T-helper 1 cell treated with Interleukin-12 subunit alpha and Interleukin-12 subunit beta and Interleukin-4 antibody, amounts not matched to agents 30 ng/mL and 1 ng/mL, for 36 hours (primary cell): ENCODE measurements around the gene FAM117B. TPM values are rescaled to one million over a fixed set of nuclear protein-coding genes. Genes with fewer than 3 reads are reported as not detected.
"Not testable (repeated sequence)": the region's sequence is repeated elsewhere in the genome, so short reads cannot be mapped to it uniquely, and the experiment has no call there.

Source experiments
- intact Hi-C: fragments of 100-400 bp; cut with micrococcal nuclease; formaldehyde crosslinking; loops from one replicate; pipeline ENCODE4 v1.15.1; 2024
- total RNA-seq: library from RNA; stranded (reverse); gene quantifications from 2 replicates; pipeline ENCODE4 v1.2.3, GENCODE V29; 2022

FAM117B gene
- total RNA-seq, 1 donor from 2014 or later = 5.2 TPM

DNA sequence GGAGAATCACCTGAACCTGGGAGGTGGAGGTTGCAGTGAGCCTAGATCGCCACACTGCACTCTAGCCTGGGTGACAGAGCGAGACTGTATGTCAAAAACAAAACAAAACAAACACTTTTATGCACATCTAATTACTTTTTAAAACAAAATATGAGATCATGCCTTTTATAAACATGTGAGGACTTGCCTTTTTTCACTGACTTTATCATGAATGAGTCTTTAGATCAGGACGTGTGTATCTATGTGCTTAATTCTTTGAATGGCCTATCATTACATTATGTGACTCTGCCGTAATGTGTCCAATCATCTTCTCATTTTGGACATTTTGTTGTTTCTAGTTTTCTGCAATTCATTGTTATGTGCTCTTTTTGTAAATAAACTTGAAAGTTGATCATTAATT lies 58.7 kb downstream of the FAM117B start:
- intact Hi-C loops = no loop called here

DNA sequence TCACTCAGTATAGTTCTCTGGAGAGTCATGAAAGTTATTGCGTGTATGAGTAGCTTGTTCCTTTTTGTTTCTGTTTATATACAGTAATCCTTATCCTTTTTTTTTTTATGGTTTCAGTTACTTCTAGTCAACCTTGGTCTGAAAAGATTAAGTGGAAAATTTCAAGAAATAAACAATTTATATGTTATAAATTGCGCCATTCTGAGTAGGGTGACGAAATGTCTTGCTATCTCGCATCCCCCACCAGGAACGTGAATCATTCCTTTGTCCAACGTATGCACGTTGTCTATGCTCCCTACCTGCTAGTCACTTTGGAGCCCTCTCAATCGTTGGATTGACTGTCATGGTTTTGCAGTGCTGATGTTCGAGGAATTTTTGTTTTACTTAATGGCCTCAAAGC lies 60.4 kb downstream of the FAM117B start:
- intact Hi-C loops = no loop called here

DNA sequence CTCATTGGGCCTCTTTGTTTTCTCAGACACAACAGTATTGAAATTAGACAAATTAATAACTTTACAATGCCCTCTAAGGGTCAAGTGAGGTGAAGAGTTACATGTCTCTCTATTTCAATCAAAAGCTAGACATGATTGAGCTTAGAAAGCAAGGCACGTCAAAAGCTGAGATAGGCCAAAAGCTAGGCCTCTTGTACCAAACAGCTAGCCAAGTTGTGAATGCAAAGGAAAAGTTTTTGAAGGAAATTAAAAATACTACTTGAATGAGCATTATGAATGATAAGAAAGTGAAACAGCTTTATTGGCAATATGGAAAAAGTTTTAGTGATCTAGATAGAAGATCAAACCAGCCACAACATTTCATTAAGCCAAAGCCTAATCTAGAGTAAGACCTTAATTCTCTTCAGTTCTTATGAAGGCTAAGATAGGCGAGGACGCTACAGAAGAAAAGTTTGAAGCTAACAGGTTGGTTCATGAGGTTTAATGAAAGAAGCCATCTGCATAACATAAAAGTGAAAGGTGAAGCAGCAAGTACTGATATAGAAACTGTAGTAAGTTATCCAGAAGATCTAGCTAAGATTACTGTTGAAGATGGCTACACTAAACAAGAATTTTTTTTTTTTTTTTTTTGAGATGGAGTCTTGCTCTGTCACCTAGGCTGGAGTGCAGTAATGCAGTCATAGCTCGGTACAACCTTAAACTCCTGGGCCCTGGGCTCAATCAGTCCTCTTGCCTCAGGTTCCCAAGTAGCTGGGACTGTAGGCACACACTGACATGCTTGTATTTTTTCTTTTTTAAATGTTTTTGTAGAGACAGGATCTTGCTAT lies 65.5 kb downstream of the FAM117B start:
- intact Hi-C loops = loop anchor here (2.0 to 5.0 kb wide), 2 partner anchors 65 to 113 kb away; partner anchors contain the start of gene FAM117B

- intact Hi-C loops = loop anchor here (5.0 kb wide), 1 partner anchor 116 kb away; no protein-coding TSS in a partner anchor
Observed at GRCh38 chr2:202703091-202703490, 68.3 kb downstream of the FAM117B start.

GRCh38 chr2:202704248-202704647 lies 69.5 kb downstream of the FAM117B start:
- intact Hi-C loops = loop anchor here (5.0 kb wide), 1 partner anchor 117 kb away; no protein-coding TSS in a partner anchor

- intact Hi-C loops = no loop called here
Observed at GRCh38 chr2:202705446-202706020, 70.8 kb downstream of the FAM117B start.

- intact Hi-C loops = not testable (repeated sequence)
Observed at GRCh38 chr2:202714971-202715935, 80.5 kb downstream of the FAM117B start.

GRCh38 chr2:202716114-202716718 lies 81.4 kb downstream of the FAM117B start:
- intact Hi-C loops = no loop called here

DNA sequence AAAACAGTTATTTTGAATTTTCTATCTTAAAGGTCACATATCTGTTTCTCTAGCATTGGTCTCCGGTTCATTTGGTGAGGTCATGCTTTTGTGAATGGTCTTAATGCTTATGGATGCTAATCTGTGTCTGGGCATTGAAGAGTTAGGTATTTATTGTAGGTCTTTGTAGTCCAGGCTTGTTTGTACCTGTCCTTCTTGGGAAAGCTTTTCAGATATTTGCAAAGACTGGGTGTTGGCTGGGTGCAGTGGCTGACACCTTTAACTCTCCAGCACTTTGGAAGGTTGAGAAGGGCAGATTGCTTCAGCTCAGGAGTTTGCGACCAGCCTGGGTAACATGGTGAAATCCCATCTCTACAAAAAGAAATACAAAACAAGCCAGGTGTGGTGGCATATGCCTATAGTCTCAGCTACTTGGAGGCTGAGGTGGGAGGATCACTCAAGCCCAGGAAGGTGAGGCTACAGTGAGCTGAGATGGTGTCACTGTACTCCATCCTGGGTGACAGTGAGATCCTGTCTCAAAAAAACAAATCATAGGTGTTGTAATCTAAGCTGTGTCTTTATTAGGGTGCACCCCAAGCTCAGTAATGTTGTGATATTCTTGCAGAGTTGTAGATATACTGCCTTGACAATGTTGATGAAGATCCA lies 82.3 kb downstream of the FAM117B start:
- intact Hi-C loops = no loop called here

DNA sequence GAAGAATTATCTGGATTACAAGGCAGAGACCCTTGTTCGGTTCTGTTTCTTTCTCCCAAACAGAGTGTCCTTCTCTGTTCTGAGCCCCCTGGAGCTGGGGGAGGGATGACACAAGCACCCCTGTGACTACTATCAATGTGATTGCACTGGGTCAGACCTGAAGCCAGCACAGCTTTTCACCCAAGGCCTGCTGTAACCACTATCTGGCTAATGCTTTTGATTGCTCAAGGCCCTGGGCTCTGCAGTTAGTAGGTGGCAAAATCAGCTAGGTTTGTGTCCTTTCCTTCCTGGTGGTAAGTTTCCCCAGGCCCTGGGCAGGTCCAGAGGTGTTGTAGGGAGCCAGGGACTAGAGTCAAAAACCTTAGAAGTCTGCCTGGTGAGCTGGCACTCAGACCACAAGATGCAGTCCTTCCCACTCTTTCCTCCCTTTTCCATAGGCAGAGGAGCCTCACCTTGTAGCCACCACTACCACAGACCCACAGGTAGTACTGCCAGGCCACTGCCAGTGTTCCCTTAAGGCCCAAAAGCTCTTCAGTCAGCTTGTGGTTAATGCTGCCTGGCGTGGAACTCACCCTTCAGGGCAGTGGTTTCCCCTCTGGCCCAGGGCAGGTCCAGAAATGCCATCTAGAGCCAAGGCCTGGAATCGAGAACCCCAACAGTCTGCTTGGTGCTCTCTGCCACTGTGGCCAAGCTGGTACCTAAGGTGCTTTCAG lies 83.0 kb downstream of the FAM117B start:
- intact Hi-C loops = no loop called here

- intact Hi-C loops = no loop called here
Observed at GRCh38 chr2:202718614-202719013, 83.8 kb downstream of the FAM117B start.

DNA sequence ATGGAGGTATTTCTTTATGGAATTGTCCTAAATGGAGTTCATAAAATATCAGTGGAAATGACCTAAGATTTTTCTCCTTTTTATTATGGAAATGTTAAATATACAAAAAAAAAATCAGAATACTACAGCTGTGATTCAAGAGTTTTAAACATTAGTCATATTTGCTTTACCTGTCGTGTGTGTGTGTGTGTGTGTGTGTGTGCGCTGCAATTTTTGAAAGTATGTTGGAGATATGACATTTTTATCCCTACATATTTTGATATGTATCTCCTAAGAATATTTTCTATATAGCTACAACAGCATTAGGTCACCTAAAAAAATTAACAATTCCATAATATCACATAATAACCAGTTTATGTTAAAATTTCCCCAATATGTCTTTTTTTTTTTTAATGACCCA lies 85.5 kb downstream of the FAM117B start:
- intact Hi-C loops = no loop called here

DNA sequence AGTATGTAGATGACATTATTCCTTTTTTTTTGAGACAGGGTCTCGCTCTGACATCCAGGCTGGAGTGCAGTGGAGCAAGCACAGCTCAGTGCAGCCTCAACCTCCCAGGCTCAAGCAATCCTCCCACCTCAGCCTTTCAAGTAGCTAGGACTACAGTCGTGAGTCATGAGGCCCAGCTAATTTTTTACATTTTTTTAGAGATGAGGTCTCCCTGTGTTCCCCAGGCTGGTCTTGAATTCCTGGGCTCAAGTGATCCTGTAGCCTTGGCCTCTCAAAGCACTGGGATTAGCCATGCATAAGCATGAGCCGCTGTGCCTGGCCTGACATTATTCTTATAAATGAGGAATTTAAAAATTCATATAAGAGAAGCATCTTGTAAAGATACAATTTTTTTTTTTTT lies 86.9 kb downstream of the FAM117B start:
- intact Hi-C loops = no loop called here

- intact Hi-C loops = no loop called here
Observed at GRCh38 chr2:202723746-202724145, 89.0 kb downstream of the FAM117B start.

- intact Hi-C loops = no loop called here
Observed at GRCh38 chr2:202726070-202726469, 91.3 kb downstream of the FAM117B start.

DNA sequence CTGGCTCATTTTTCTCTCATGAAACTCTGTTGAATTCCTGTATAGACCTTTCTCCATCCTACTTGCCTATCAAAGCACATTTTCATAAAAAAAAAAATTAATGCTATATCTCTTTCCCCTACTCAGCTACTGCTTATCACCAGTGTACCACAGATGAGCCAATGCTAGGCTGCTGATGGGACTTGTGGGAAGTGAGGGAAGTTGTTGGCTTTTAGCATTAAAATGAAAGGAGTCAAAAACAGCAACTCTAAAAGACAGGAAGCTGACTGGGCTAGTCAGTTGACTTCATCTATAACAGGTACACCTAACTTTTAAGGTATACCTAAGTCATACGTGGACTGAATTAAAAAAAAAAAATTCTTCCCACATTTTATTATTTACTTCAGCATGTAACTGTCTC lies 102.1 kb downstream of the FAM117B start:
- intact Hi-C loops = no loop called here

DNA sequence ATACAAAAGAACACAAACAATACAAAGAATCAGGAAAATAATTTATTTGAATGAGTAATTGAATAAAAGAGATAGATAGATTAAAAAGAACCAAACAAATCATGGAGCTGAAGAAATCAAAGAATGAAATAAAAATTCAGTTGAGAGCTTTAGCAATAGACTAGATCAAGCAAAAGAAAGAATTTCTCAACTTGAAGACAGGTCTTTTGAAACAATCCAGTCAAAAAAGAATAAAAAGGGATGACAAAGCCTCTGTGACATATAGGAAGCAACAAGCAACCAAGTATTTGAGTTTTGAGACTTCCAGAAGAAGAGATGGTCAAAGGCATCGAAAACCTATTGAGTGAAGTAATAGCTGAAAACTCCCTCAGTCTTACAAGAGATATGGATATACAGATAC lies 108.8 kb downstream of the FAM117B start:
- intact Hi-C loops = no loop called here

DNA sequence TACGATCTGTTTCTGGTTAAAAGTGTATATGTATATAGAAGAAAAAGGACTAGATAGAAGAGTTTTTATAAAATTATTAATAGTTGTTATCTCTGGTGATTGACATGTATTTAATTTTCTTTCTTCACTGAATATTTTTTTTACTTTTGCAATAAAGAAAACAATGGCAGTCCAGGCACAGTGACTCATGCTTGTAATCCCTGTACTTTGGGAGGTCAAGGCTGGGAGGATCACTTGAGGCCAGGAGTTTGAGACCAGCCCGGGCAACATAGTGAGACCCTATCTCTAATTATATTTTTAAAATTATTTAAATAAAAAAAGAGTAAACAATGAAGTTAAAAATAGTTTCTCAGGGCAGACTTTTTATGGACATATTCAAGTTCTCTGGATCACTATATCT lies 114.7 kb downstream of the FAM117B start:
- intact Hi-C loops = loop anchor here (5.0 kb wide), 1 partner anchor 1233 kb away; no protein-coding TSS in a partner anchor

DNA sequence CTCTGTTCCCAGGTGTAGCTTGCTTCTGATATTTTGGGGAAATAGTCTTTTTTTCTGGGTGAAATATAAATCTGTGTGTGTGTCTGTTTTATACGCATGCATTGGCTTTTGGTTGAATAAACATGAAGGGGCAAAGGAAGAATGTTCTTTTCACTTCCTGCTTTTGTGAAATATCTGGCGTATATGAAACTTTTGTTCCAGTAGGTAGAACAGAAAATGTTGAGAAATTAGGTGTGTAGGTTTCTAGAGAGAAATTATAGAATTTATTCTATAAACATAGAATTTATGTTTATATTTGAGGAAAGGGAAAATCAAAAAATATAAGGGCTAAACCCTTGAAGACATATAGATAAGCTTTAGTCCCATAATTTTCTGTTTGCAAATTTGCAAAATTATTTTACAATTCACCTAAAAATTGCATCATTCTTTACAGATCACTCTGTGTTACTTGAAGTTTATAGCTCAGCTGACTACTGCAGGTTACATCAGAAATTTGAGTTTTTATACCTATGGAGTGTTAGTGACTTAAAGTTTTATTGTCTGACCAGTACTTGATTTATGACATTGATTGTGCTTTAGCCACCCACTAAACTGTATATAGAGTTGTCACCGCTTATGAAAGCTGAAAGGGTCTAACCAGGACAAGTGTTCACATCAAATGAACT lies 116.1 kb downstream of the FAM117B start:
- intact Hi-C loops = no loop called here
